Endodermal cell (in vitro differentiated cells): ENCODE results near the gene MRPS21. TPM values are rescaled to one million over a fixed set of nuclear protein-coding genes. Genes with fewer than 3 reads are reported as not detected.
"Not testable (repeated sequence)": the region's sequence is repeated elsewhere in the genome, so short reads cannot be mapped to it uniquely, and the experiment has no call there.

Source experiments
- DNase-seq: peaks from one replicate; pipeline ENCODE4 v3.0.0-alpha.2; 2017
- H3K27ac ChIP-seq: 2 replicates; pipeline ENCODE4 v1.5.1; 2013; ENCODE audit warnings: mild to moderate bottlenecking, low read depth, low read length, moderate library complexity
- H3K27me3 ChIP-seq: 2 replicates; pipeline ENCODE4 v1.6.1; 2013; ENCODE audit warnings: mild to moderate bottlenecking, low read length, moderate library complexity; ENCODE audit not compliant: insufficient read depth, control insufficient read depth, poor library complexity, severe bottlenecking
- H3K36me3 ChIP-seq: 2 replicates; pipeline ENCODE4 v1.7.0; 2013; ENCODE audit warnings: mild to moderate bottlenecking, low read length, moderate library complexity; ENCODE audit not compliant: control insufficient read depth, insufficient read depth
- H3K4me1 ChIP-seq: one replicate; pipeline ENCODE4 v1.7.0; 2013; ENCODE audit warnings: low read length; ENCODE audit not compliant: control insufficient read depth, insufficient read depth
- H3K4me3 ChIP-seq: 2 replicates; pipeline ENCODE4 v1.5.1; 2013; ENCODE audit warnings: mild to moderate bottlenecking, low read length, moderate library complexity
- H3K9ac ChIP-seq: 2 replicates; pipeline ENCODE4 v1.6.1; 2013; ENCODE audit warnings: mild to moderate bottlenecking, low read length, moderate library complexity; ENCODE audit not compliant: poor library complexity, severe bottlenecking; ENCODE audit errors: extremely low read depth
- H3K9me3 ChIP-seq: 2 replicates; pipeline ENCODE4 v1.6.1; 2013; ENCODE audit warnings: mild to moderate bottlenecking, low read length, moderate library complexity; ENCODE audit not compliant: control insufficient read depth
- H3K27ac Mint-ChIP-seq: 2 replicates; pipeline ENCODE4 v1.8.0; 2020; ENCODE audit warnings: mixed read lengths
- H3K27me3 Mint-ChIP-seq: 2 replicates; pipeline ENCODE4 v1.8.0; 2021; ENCODE audit warnings: mild to moderate bottlenecking, mixed read lengths; ENCODE audit not compliant: insufficient read depth
- H3K36me3 Mint-ChIP-seq: 2 replicates; pipeline ENCODE4 v1.8.0; 2020; ENCODE audit warnings: low read depth, mixed read lengths
- H3K4me1 Mint-ChIP-seq: 2 replicates; pipeline ENCODE4 v1.8.0; 2020; ENCODE audit warnings: mixed read lengths
- H3K4me3 Mint-ChIP-seq: 2 replicates; pipeline ENCODE4 v1.8.0; 2020; ENCODE audit warnings: mild to moderate bottlenecking, moderate library complexity, mixed read lengths
- H3K9me3 Mint-ChIP-seq: 2 replicates; pipeline ENCODE4 v1.8.0; 2020; ENCODE audit warnings: mild to moderate bottlenecking, mixed read lengths
- WGBS, 2 experiments: methylation state at CpG; one replicate each; pipeline versions ENCODE4 v1.1.5 to v1.1.7; 2013; ENCODE audit warnings: missing lambda C conversion rate in 2 of 2, mixed read lengths in 1 of 2; ENCODE audit not compliant: insufficient coverage in 1 of 2, insufficient read length in 1 of 2; 5-methylcytosine and 5-hydroxymethylcytosine counted together
- total RNA-seq, 2 donors: library from RNA; stranded (reverse); fragmentation: NEBNext Ultra II Directional in 1 of 2; extraction: Animal tissue kit (Norgen Biotek cat#: 25700) in 1 of 2; gene quantifications; 2 replicates in 1 of 2; 3 replicates in 1 of 2; pipeline ENCODE4 v1.2.1, GENCODE V29; 2021
- TF ChIP-seq, protein P1 (sequence below): fragments of 200-600 bp; sonication (generic); conservative IDR thresholded peaks from 2 replicates; pipeline ENCODE4 v1.5.0; 2021; ENCODE audit warnings: antibody characterized with exemption, mild to moderate bottlenecking

MRPS21 gene
- total RNA-seq, 2 donors from 2014 or later: 89.9 to 95.3 TPM

DNA sequence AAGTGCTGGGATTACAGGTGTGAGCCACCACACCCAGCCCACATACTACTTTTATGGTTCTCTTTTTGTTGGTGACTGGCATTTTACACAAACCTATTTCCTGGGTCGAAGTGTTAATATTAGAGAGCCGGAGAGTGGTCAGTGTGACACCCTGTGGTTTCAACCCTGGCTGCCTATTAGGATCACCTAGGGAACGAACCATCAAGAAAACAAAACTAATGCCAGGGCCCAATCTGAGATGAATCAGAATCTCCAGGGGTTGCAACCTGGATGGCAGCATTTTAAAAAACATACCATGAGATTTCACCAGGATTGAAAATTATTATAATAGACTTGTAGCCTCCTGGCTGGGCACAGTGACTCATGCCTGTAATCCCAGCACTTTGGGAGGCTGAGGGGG, 6.1 kb downstream of the MRPS21 start:
- peaks cover 69% of the 10 kb centered on the region for H3K36me3 Mint-ChIP-seq
- H3K27ac Mint-ChIP-seq: no peak overlapping the region
- TF ChIP-seq, protein P1, sequence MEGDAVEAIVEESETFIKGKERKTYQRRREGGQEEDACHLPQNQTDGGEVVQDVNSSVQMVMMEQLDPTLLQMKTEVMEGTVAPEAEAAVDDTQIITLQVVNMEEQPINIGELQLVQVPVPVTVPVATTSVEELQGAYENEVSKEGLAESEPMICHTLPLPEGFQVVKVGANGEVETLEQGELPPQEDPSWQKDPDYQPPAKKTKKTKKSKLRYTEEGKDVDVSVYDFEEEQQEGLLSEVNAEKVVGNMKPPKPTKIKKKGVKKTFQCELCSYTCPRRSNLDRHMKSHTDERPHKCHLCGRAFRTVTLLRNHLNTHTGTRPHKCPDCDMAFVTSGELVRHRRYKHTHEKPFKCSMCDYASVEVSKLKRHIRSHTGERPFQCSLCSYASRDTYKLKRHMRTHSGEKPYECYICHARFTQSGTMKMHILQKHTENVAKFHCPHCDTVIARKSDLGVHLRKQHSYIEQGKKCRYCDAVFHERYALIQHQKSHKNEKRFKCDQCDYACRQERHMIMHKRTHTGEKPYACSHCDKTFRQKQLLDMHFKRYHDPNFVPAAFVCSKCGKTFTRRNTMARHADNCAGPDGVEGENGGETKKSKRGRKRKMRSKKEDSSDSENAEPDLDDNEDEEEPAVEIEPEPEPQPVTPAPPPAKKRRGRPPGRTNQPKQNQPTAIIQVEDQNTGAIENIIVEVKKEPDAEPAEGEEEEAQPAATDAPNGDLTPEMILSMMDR: no peak

DNA sequence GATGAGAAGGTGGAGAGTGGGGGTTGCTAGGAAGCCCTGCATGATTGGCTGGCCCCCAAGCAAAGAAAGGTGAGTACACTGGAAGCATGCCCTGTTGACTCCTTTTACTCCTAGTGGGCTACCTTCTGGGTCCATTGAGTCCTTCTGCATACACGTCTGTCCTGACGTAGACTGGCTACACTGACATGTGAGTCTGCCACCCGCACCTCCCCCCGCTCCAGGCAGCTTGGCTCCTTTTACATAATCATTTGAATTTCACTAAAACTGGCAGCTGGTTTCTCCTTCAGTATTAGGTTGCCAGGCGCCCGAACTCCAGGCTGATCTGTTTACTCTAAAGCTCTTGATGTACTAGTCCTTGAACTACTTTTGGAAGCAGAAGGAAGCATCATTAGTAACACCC, 8.7 kb downstream of the MRPS21 start:
- Mint-ChIP-seq H3K36me3 (peaks cover 70% of the 10 kb centered on the region), H3K27ac (peak overlapping the region; percentile 64), H3K4me3 (no peak overlapping the region), H3K27me3 (no peaks in the 10 kb centered on the region), H3K9me3 (no peaks in the 10 kb centered on the region), H3K4me1 (peaks cover 5% of the 10 kb centered on the region)
- Histone ChIP-seq H3K27me3 (no peaks in the 10 kb centered on the region), H3K27ac (no peak overlapping the region), H3K4me1 (no peaks in the 10 kb centered on the region), H3K36me3 (peaks cover 79% of the 10 kb centered on the region), H3K9me3 (no peaks in the 10 kb centered on the region), H3K9ac (no peak overlapping the region), H3K4me3 (no peak overlapping the region)
- 92 to 98% methylated on average over 6 of the region's 6 CpGs for WGBS, 2 experiments
- TF ChIP-seq, protein P1: no peak
- no peak for DNase-seq

More for the DNA sequence above, 6.1 kb downstream of the MRPS21 start:
- no peak overlapping the region for H3K27ac ChIP-seq
- peaks cover 78% of the 10 kb centered on the region for H3K36me3 ChIP-seq
- no peak overlapping the region for H3K4me3 Mint-ChIP-seq
- no peaks in the 10 kb centered on the region for H3K9me3 ChIP-seq
- no peaks in the 10 kb centered on the region for H3K4me1 ChIP-seq
- H3K4me1 Mint-ChIP-seq: peaks cover 5% of the 10 kb centered on the region
- H3K27me3 ChIP-seq: no peaks in the 10 kb centered on the region
- no peak overlapping the region for H3K4me3 ChIP-seq
- no peaks in the 10 kb centered on the region for H3K27me3 Mint-ChIP-seq
- no peak overlapping the region for H3K9ac ChIP-seq
- H3K9me3 Mint-ChIP-seq: no peaks in the 10 kb centered on the region
- WGBS, 2 experiments: 94 to 100% methylated on average over 2 to 3 of the region's 3 CpGs
- DNase-seq: no peak

DNA sequence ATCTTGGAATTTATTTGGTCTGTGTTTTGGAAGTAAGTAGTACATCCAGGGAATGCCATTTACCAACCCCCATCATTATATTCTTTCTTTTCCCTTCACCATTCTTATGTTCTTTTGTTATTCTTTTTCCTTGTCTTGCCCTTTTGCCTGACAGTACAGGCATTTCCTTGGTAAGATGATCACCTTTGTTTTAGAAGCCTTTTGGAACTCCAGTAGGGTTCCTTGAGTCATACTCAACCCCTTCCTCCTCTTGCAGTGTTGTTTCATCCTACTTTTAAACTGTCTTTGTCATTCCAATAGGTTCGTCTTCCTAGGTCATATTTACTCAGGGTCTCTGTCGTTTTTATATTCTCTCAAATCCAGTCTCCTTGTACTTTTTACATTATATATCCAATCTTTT, 9.2 kb downstream of the MRPS21 start:
- Histone ChIP-seq H3K27ac (no peak overlapping the region), H3K4me3 (no peak overlapping the region), H3K9me3 (no peaks in the 10 kb centered on the region), H3K9ac (no peak overlapping the region), H3K36me3 (peaks cover 79% of the 10 kb centered on the region), H3K4me1 (no peaks in the 10 kb centered on the region), H3K27me3 (no peaks in the 10 kb centered on the region)
- H3K4me1 Mint-ChIP-seq: peaks cover 5% of the 10 kb centered on the region
- no peaks in the 10 kb centered on the region for H3K9me3 Mint-ChIP-seq
- no peak overlapping the region for H3K4me3 Mint-ChIP-seq
- DNase-seq: no peak
- peaks cover 71% of the 10 kb centered on the region for H3K36me3 Mint-ChIP-seq
- no peaks in the 10 kb centered on the region for H3K27me3 Mint-ChIP-seq
- TF ChIP-seq, protein P1: no peak
- peak overlapping the region; percentile 33 for H3K27ac Mint-ChIP-seq
- 64 to 73% methylated on average over 2 of the region's 2 CpGs for WGBS, 2 experiments

DNA sequence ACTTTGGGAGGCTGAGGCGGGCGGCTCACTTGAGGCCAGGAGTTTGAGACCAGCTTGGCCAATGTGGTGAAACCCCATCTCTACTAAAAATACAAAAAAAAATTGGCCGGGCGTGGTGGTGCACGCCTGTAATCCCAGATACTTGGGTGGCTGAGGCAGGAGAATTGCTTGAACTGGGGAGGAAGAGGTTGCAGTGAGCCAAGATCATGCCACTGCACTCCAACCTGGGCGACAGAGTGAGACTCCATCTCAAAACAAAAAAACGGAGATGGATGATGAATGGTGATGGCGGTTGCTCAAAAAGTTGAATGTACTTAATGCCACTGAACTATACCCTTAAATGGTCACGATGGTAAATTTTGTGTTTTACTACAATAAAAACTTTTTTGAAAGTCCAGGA, 14.9 kb downstream of the MRPS21 start:
- not testable (repeated sequence) for H3K27me3 Mint-ChIP-seq, H3K4me1 ChIP-seq, DNase-seq, H3K4me1 Mint-ChIP-seq, H3K27me3 ChIP-seq, H3K27ac Mint-ChIP-seq, H3K4me3 Mint-ChIP-seq, H3K4me3 ChIP-seq, H3K9me3 ChIP-seq, H3K9ac ChIP-seq, H3K27ac ChIP-seq, H3K9me3 Mint-ChIP-seq
- H3K36me3 ChIP-seq: peaks cover 42% of the 10 kb centered on the region
- H3K36me3 Mint-ChIP-seq: peaks cover 44% of the 10 kb centered on the region
- 91 to 98% methylated on average over 6 to 9 of the region's 9 CpGs for WGBS, 2 experiments
